ENCODE data around the gene NISCH. TPM values are rescaled to one million over a fixed set of nuclear protein-coding genes. Genes with fewer than 3 reads are reported as not detected.

The NISCH gene
- polyA plus RNA-seq, 2 of the 4 experiments (the other 2 are of a cell fraction): 17.3 to 18.2 TPM

GRCh38 chr3:52438104-52438376 is 17.4 kb upstream of the NISCH start:
- WGBS (ENCODE audit: missing lambda C conversion rate): 80% methylated on average over 1 of the region's 6 CpGs
- Histone ChIP-seq H3K4me1 (no peaks in the 10 kb centered on the region), H3K27ac (no peak overlapping the region), H3K9me3 (no peaks in the 10 kb centered on the region), H3K4me2 (no peak overlapping the region), H3K4me3 (no peak overlapping the region)
- TF ChIP-seq E2F6 (IDR thresholded peaks at IDR 0.05; ENCODE audit: borderline replicate concordance, low read depth) (no peak), ATOH8 (CRISPR knock-in tag; IDR thresholded peaks at IDR 0.05; ENCODE audit: low read depth) (no peak), TFCP2L1 (CRISPR knock-in tag; IDR thresholded peaks at IDR 0.05) (no peak), CBX2 (IDR thresholded peaks at IDR 0.05; ENCODE audit: borderline replicate concordance, low read depth) (no peak), ZNF302 (CRISPR knock-in tag; IDR thresholded peaks at IDR 0.05) (no peak), HOXB5 (CRISPR knock-in tag; IDR thresholded peaks at IDR 0.05) (no peak), USF2 (IDR thresholded peaks at IDR 0.05) (no peak)
- DNase-seq (ENCODE audit: low read depth in 1 of 2, low spot score in 1 of 2) (no peak), ATAC-seq (no peak), FAIRE-seq (no peak)
- ChIA-PET CTCF (interaction anchor here (1.4 to 20.8 kb wide), 3 partner anchors 10 to 145 kb away, joined by 3 to 351 read pairs (median 17); partner anchors contain the start of genes SEMA3G and TNNC1), POLR2A (interaction anchor here (0.5 kb wide), 1 partner anchor 27 kb away, joined by 3 read pairs; no protein-coding TSS in a partner anchor)

GRCh38 chr3:52438579-52439425 is 16.6 kb upstream of the NISCH start:
- Histone ChIP-seq H3K4me3 (no peak overlapping the region), H3K9me3 (no peaks in the 10 kb centered on the region), H3K4me2 (no peak overlapping the region), H3K27ac (no peak overlapping the region), H3K4me1 (no peaks in the 10 kb centered on the region)
- ChIA-PET CTCF (interaction anchor here (1.4 to 20.8 kb wide), 3 partner anchors 9 to 146 kb away, joined by 3 to 351 read pairs (median 17); partner anchors contain the start of genes SEMA3G and TNNC1), POLR2A (no interaction called here)
- no peak for FAIRE-seq
- no peak for ATAC-seq
- WGBS (ENCODE audit: missing lambda C conversion rate): 74% methylated on average over 8 of the region's 9 CpGs
- TF ChIP-seq ZSCAN20 (CRISPR knock-in tag; IDR thresholded peaks at IDR 0.05): no peak
- TF ChIP-seq POLR2A (IDR thresholded peaks at IDR 0.05; ENCODE audit: low read length): no peak
- no peak for TF ChIP-seq MYC (IDR thresholded peaks at IDR 0.05; ENCODE audit: borderline replicate concordance, low read length)
- TF ChIP-seq JUN (IDR thresholded peaks at IDR 0.05): no peak
- TF ChIP-seq ZC3H11A (IDR thresholded peaks at IDR 0.05): no peak
- TF ChIP-seq HES2 (IDR thresholded peaks at IDR 0.05): no peak
- no peak for TF ChIP-seq EHMT2 (IDR thresholded peaks at IDR 0.05; ENCODE audit: low read depth)
- no peak for TF ChIP-seq FOSB (CRISPR knock-in tag; IDR thresholded peaks at IDR 0.05)
- TF ChIP-seq GATA3 (IDR thresholded peaks at IDR 0.05; ENCODE audit: borderline replicate concordance): no peak
- TF ChIP-seq CBX2 (IDR thresholded peaks at IDR 0.05; ENCODE audit: borderline replicate concordance, low read depth): no peak
- TF ChIP-seq NFE2L2 (conservative IDR thresholded peaks at IDR 0.05; ENCODE audit: low read length): no peak
- no peak for TF ChIP-seq BHLHE40 (IDR thresholded peaks at IDR 0.05; ENCODE audit: low read depth, low read length)
- no peak for TF ChIP-seq BCL3 (IDR thresholded peaks at IDR 0.05)
- TF ChIP-seq RFX5 (IDR thresholded peaks at IDR 0.05): no peak
- no peak for TF ChIP-seq CHD2 (IDR thresholded peaks at IDR 0.05; ENCODE audit: low read length, partially characterized antibody)
- no peak for TF ChIP-seq EHF (CRISPR knock-in tag; IDR thresholded peaks at IDR 0.05)
- no peak for TF ChIP-seq RARB (CRISPR knock-in tag; IDR thresholded peaks at IDR 0.05)
- DNase-seq (ENCODE audit: low read depth in 1 of 2, low spot score in 1 of 2): no peak
